GM12874 (cell line): Measurements from ENCODE around the gene CLNS1A.

Experiments used
- TF ChIP-seq, protein P1 (sequence below): IDR thresholded peaks from 2 replicates; pipeline ENCODE4 v1.5.1; 2011; ENCODE audit warnings: low read depth, mild to moderate bottlenecking, control low read depth, low read length, moderate library complexity; ENCODE audit not compliant: insufficient read depth

CLNS1A gene

DNA sequence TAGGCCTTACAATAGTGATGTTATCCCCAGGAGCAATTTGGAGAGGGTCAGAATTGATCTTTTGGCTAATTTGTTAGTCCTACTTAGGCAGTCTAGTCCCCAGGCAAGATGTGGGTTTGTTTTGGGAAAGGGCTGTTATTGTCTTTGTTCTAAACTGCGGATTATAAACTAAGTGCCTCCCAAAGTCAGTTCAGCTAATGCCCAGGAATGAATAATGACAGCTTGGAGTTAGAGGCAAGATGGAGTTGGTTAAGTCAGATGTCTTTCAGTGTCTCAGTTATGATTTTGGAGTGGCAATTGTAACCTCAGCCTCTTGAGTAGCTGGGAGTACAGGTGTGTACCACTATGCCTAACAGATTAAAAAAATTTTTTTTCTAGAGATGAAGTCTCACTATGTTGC is 7.3 kb upstream of the CLNS1A start:
- TF ChIP-seq, protein P1, sequence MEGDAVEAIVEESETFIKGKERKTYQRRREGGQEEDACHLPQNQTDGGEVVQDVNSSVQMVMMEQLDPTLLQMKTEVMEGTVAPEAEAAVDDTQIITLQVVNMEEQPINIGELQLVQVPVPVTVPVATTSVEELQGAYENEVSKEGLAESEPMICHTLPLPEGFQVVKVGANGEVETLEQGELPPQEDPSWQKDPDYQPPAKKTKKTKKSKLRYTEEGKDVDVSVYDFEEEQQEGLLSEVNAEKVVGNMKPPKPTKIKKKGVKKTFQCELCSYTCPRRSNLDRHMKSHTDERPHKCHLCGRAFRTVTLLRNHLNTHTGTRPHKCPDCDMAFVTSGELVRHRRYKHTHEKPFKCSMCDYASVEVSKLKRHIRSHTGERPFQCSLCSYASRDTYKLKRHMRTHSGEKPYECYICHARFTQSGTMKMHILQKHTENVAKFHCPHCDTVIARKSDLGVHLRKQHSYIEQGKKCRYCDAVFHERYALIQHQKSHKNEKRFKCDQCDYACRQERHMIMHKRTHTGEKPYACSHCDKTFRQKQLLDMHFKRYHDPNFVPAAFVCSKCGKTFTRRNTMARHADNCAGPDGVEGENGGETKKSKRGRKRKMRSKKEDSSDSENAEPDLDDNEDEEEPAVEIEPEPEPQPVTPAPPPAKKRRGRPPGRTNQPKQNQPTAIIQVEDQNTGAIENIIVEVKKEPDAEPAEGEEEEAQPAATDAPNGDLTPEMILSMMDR, result no peak

DNA sequence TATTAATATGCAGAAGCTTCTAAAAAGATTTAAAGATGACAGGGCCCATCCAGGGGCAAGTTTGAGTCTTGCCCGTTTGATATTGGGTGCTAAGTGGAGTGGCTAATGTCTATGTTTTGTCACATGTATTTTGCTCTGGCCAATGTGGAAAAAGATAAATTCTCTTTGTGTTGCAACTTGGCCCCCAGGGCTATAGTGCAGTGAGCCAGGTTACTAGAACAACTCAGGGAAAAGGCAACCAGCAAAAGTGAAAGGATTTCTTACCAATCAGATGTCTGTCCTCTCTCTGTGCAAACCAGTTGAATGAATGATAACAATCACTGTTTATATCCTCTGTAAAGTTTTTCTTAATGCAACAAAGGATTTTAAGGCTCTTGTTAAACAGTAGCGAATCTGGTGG is 4.6 kb upstream of the CLNS1A start:
- TF ChIP-seq, protein P1, result no peak

DNA sequence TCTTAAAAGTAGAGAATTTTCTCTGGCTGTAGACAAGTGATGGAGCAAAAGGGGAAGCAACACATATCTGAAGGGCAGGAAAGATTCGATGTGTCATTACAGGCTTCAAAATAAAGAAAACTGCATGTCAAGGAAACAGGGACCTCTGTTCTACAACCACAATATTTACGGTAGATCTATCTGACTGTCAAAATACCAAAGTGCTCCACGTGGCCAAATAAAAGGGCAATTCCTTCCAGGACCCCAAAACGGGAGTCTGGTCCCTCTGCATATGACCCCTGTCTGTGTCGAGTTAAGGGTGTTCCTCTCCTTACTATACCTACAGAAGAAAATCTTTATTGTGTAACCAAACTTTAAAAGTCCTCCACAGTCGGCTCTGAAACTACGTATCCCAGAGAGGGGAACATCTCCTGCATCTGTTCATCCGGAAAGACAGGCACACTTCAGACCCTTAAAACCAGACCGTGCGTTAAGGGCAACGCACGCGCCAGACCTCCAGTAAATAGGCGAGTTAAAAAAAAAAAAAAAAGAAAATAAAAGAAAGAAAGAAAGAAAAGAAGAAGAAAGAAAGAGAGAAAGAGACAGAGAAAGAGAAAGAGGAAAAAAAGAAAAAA is 756 bp downstream of the CLNS1A start:
- TF ChIP-seq, protein P1, result no peak

DNA sequence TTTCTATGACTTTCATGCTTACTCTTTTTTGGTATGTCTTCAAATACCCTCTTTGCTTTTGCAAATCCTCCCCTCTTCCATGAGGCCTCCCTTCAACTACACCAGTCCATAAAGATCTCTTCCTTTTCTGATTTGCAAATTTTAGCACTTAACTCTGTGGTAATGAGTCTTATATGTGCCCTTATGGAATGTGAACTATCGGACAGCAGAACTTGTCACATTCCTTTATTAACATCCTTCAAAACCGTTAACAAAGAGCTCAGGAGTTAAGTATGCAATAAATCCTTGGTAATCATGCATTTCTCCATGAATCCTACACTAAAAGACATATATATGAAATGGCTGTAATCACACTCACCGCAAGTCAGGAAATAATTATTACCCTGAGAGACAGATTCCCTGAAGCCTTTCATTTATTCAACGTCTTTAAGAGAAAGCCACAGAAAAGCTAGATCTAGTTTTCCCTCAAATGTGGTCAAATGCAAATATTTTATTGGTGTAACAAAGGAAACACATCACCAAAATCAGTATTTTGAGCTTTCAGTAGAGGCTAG is 7.4 kb downstream of the CLNS1A start:
- TF ChIP-seq, protein P1, result no peak

DNA sequence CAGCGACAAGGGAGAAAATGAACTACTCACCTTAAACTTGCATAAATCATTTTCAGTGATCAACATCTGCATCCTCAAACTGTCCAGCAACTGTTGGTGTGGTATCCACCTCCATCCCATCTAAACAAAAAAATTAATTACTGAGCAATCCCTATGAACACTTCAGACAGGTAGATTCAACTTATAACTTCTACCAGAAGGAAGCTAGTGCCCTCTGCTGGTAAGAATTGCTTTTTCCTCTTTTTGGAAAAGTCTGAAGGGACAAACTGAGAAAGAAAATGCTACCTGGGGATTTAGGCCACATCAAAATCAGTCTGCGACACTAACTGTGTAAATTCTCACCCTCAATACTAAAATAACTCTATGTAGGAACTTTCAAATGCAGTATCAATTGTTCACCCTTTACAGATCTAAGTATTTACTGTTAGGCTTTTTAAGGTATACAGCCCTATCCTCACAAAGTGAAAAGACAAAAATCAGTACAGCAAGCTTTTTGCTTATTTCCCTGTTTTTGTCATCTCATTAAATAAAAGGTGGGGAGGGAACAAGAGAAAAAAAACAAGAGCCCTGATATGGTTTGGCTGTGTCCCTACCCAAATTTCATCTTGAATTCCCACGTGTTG is 17.9 kb downstream of the CLNS1A start:
- TF ChIP-seq, protein P1, result peak; percentile 49

DNA sequence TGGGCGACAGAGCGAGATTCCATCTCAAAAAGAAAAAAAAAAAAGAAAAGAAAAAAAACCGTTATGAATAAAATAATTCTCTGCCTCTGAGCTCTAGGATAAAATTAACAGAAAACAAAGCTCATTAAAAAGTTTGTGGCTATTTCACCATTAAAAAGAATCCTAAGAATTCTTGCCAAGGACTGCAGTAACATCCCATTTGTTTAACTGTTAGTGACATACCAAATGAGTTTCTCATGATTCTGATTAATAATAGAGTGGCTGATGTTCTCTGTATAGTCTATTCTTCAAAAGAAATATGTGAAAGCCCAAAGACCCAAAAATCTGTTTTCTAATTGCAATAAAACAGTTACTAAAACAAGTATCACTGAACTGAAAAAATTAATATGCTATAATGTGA is 19.7 kb downstream of the CLNS1A start:
- TF ChIP-seq, protein P1, result no peak

DNA sequence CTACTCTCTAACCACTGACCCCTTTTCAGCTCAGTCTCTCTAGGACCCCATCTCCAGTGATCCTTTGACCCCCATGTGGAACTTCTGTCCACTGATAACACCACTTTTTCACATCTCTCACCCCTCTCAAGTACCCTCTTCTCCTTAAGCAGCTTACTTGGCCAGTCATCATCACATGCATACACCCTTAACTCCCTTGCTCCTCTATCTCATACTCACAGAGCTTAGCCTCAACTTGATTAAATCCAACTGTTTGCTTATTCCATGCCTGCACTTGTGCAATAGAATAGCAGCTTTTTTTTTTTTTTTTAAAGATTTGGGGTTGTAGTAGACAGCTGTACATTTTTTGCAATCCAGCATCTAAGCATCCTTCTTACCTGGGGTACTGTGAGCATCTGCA is 25.7 kb downstream of the CLNS1A start:
- TF ChIP-seq, protein P1, result no peak
